ENCODE data around the gene SNAI1. TPM values are rescaled to one million over a fixed set of nuclear protein-coding genes. Genes with fewer than 3 reads are reported as not detected.

Gene SNAI1
- total RNA-seq, 4 donors from 2014 or later = 0.32 to 0.41 (median 0.40) TPM; not detected in 1

DNA sequence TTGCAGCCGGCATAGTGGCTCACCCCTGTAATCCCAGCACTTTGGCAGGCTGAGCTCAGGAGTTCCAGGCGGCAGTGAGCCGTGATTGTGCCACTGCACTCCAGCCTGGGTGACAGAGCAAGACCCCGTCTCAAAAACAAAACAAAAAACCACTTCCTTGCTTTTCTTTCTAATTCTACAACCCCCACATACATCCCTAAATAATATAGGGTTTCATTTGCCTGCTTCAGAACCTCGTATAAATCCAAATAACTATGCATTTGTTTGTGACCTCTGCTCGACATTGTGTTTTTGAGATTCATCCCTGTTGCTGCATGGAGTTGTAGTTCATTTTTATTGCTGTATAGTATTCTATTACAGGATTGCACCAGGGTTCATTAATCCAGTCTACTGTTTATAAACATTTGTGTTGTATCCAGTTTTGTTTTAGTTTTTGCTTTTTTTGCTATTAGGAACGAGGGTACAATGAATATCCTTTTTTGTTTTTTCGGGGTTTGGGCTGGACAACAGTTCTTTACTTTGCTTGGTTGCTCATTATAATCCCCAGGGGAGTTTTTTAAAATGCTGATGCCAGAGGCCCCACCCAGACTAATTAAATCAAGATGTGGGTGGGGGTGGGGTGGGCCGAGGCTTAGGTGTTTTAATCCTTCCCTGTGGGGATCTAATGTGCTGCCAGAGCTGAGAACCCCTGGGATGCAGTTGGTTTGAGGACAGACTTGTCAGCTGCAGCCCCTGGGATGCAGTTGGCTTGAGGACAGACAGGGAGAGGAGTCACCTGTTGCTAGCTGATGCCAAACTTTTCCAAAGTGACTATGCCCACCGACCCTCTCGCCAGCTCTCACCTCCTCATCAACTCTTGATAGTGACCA is 2.4 kb upstream of the SNAI1 start:
- in situ Hi-C loops (cut with MboI; ENCODE audit: low pct_ligation_motif_present in 1 of 4, low pct_unique_long_range_greater_than_20kb in 1 of 4, low sequenced_read_pairs in 3 of 4) = loop anchor here in 3 of 4 donors (5.0 kb wide), 1 partner anchor 92 kb away; no protein-coding TSS in a partner anchor
- no peak overlapping the region for H3K27ac ChIP-seq

DNA sequence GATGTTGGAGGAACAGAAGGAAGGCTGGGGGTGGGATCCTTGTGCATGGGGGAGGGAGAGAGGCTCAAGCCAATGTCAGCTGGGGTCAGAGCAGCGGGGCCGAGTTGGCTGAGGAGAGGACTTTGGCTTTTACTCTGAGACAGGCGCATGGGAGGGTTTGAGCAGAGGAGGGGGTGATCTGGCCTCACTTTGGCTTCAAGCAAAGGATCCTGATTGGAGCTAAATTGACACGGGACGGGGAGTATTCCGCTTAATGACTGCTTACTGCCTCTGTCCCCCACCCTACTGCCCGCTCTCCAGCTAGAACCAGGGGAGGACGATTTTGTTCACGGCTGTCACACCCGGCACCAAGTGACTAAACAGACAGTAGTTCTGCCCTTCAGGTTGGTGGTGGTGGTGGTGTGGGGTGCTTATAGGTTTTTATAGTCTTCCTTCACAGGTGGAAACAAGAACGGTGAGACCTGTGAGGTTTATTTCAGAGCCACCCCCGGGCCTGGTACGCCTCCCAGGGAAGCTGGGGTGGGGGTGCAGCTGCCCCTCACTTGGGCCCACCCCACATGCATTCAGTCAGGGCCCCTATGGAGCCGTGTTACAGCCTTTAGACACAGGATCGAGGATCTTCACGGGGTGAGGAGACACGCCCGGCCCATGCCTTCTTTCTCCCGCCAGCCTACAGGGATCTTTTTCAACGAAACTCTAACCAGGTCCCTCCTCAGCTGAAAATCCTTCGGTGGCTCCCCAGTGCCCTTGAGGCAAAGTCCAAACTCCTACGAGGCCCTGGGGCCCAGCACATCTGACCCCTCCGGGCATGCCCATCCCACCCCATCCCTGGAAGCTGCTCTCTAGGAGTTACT is 1.3 kb upstream of the SNAI1 start:
- Histone ChIP-seq H3K36me3 (no peaks in the 10 kb centered on the region), H3K27me3 (peaks cover 11% of the 10 kb centered on the region), H3K9me3 (no peaks in the 10 kb centered on the region), H3K27ac (no peak overlapping the region), H3K4me1 (peaks cover 17 to 52% (median 27%) of the 10 kb centered on the region in 4 donors), H3K4me3 (no peak overlapping the region)
- 35 to 69% methylated on average over 7 to 23 of the region's 23 CpGs for WGBS, 2 donors (ENCODE audit: low coverage in 1 of 2)
- intact Hi-C loops (cut with DNase I; ENCODE audit: low total_unique reads) (loop anchor here (2.0 kb wide), 1 partner anchor 89 kb away; no protein-coding TSS in a partner anchor), in situ Hi-C loops (cut with MboI; ENCODE audit: low pct_ligation_motif_present in 1 of 4, low pct_unique_long_range_greater_than_20kb in 1 of 4, low sequenced_read_pairs in 3 of 4) (loop anchor here in 3 of 4 donors (5.0 kb wide), 1 partner anchor 91 kb away; no protein-coding TSS in a partner anchor)
- TF ChIP-seq EP300 (IDR thresholded peaks at IDR 0.05; ENCODE audit: low read depth) (no peak), POLR2AphosphoS5 (IDR thresholded peaks at IDR 0.05) (no peak), POLR2A (IDR thresholded peaks at IDR 0.05) (no peak)
- TF ChIP-seq, protein P1, sequence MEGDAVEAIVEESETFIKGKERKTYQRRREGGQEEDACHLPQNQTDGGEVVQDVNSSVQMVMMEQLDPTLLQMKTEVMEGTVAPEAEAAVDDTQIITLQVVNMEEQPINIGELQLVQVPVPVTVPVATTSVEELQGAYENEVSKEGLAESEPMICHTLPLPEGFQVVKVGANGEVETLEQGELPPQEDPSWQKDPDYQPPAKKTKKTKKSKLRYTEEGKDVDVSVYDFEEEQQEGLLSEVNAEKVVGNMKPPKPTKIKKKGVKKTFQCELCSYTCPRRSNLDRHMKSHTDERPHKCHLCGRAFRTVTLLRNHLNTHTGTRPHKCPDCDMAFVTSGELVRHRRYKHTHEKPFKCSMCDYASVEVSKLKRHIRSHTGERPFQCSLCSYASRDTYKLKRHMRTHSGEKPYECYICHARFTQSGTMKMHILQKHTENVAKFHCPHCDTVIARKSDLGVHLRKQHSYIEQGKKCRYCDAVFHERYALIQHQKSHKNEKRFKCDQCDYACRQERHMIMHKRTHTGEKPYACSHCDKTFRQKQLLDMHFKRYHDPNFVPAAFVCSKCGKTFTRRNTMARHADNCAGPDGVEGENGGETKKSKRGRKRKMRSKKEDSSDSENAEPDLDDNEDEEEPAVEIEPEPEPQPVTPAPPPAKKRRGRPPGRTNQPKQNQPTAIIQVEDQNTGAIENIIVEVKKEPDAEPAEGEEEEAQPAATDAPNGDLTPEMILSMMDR (IDR thresholded peaks at IDR 0.05) = no peak
- no peak for DNase-seq

More for the DNA sequence above, 2.4 kb upstream of the SNAI1 start:
- Histone ChIP-seq H3K4me1 (peaks cover 17 to 43% (median 27%) of the 10 kb centered on the region in 4 donors), H3K36me3 (no peaks in the 10 kb centered on the region), H3K9me3 (no peaks in the 10 kb centered on the region), H3K27me3 (peaks cover 11% of the 10 kb centered on the region), H3K4me3 (no peak overlapping the region)
- intact Hi-C loops (cut with DNase I; ENCODE audit: low total_unique reads) = no loop called here
- TF ChIP-seq, protein P1 (IDR thresholded peaks at IDR 0.05) = no peak
- TF ChIP-seq POLR2A (IDR thresholded peaks at IDR 0.05) = no peak
- no peak for TF ChIP-seq EP300 (IDR thresholded peaks at IDR 0.05; ENCODE audit: low read depth)
- no peak for TF ChIP-seq POLR2AphosphoS5 (IDR thresholded peaks at IDR 0.05)
- DNase-seq = no peak
- WGBS, 2 donors (ENCODE audit: low coverage in 1 of 2) = 71 to 78% methylated on average over 9 to 11 of the region's 11 CpGs

DNA sequence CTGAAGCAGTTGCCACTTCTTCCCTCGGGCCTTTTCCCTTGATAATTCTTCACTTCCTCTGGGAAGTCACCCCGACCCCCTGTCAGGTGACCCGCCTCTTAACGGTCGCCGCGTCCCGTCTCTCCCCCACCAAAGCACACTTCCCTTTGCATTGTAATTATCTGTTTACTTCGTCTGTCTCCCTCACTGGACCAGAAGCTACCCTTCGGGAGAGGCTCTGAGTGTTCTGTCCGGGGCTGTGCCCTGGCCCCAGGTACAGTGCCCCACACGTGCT is 771 bp upstream of the SNAI1 start:
- Histone ChIP-seq H3K9me3 (no peaks in the 10 kb centered on the region), H3K4me3 (peak overlapping the region in 2 of 4 donors; percentile 35 to 53), H3K27ac (peak overlapping the region in 3 of 4 donors; percentile 35 to 58 (median 58)), H3K36me3 (no peaks in the 10 kb centered on the region), H3K27me3 (peaks cover 11% of the 10 kb centered on the region), H3K4me1 (peaks cover 17 to 52% (median 27%) of the 10 kb centered on the region in 4 donors)
- DNase-seq = no peak
- TF ChIP-seq, protein P1 (IDR thresholded peaks at IDR 0.05) = no peak
- TF ChIP-seq POLR2AphosphoS5 (IDR thresholded peaks at IDR 0.05) = no peak
- TF ChIP-seq EP300 (IDR thresholded peaks at IDR 0.05; ENCODE audit: low read depth) = no peak
- TF ChIP-seq POLR2A (IDR thresholded peaks at IDR 0.05) = no peak
- 31 to 54% methylated on average over 9 to 12 of the region's 12 CpGs for WGBS, 2 donors (ENCODE audit: low coverage in 1 of 2)
- intact Hi-C loops (cut with DNase I; ENCODE audit: low total_unique reads) (loop anchor here (2.0 kb wide), 1 partner anchor 89 kb away; no protein-coding TSS in a partner anchor), in situ Hi-C loops (cut with MboI; ENCODE audit: low pct_ligation_motif_present in 1 of 4, low pct_unique_long_range_greater_than_20kb in 1 of 4, low sequenced_read_pairs in 3 of 4) (loop anchor here in 3 of 4 donors (5.0 kb wide), 1 partner anchor 90 kb away; no protein-coding TSS in a partner anchor)

All from transverse colon (tissue), 4 donors.